Stimulated activated naive CD8-positive, alpha-beta T cell treated with anti-CD3 and anti-CD28 coated beads, Interleukin-15, amount 100 ng/mL, for 72 hours (primary cell): ENCODE data around the gene CRABP1.
A peak's percentile ranks its signal among the peaks of the same experiment; 100 is the strongest.

ENCODE experiments used
- ATAC-seq: fragments of 150-1000 bp; cut with Tn5 transposase; 2 replicates; pipeline ENCODE4 v1.10.0; 2021; ENCODE audit warnings: mild to moderate bottlenecking, moderate library complexity
- DNase-seq, 2 donors: peaks; one replicate each; pipeline ENCODE4 v3.0.0; 2021 to 2022
- H3K27ac Mint-ChIP-seq, 2 donors: one replicate each; pipeline ENCODE4 v1.8.0; 2022; ENCODE audit warnings: mild to moderate bottlenecking in 2 of 2, mixed read lengths in 2 of 2, moderate library complexity in 2 of 2
- H3K27me3 Mint-ChIP-seq: one replicate; pipeline ENCODE4 v1.8.0; 2022; ENCODE audit warnings: mixed read lengths
- H3K4me1 Mint-ChIP-seq: one replicate; pipeline ENCODE4 v1.8.0; 2022; ENCODE audit warnings: mild to moderate bottlenecking, mixed read lengths
- H3K4me3 Mint-ChIP-seq, 2 donors: one replicate each; pipeline ENCODE4 v1.8.0; 2022; ENCODE audit warnings: mild to moderate bottlenecking in 2 of 2, mixed read lengths in 2 of 2, moderate library complexity in 1 of 2
- H3K9me3 Mint-ChIP-seq, 2 donors: one replicate each; pipeline ENCODE4 v1.8.0; 2022; ENCODE audit warnings: mixed read lengths in 2 of 2

The CRABP1 gene

GRCh38 chr15:78396186-78396814 is 56.1 kb downstream of the CRABP1 start:
- no peaks in the 10 kb centered on the region for H3K9me3 Mint-ChIP-seq
- H3K27ac Mint-ChIP-seq, result peak overlapping the region in 1 of 2 donors; percentile 7
- no peak for DNase-seq
- H3K4me1 Mint-ChIP-seq, result no peaks in the 10 kb centered on the region
- H3K27me3 Mint-ChIP-seq, result no peaks in the 10 kb centered on the region
- ATAC-seq, result no peak
- no peak overlapping the region for H3K4me3 Mint-ChIP-seq

GRCh38 chr15:78396976-78397375 is 56.8 kb downstream of the CRABP1 start:
- Mint-ChIP-seq H3K4me3 (no peak overlapping the region), H3K9me3 (no peaks in the 10 kb centered on the region), H3K27ac (no peak overlapping the region), H3K4me1 (no peaks in the 10 kb centered on the region), H3K27me3 (no peaks in the 10 kb centered on the region)
- DNase-seq, result no peak
- no peak for ATAC-seq

DNA sequence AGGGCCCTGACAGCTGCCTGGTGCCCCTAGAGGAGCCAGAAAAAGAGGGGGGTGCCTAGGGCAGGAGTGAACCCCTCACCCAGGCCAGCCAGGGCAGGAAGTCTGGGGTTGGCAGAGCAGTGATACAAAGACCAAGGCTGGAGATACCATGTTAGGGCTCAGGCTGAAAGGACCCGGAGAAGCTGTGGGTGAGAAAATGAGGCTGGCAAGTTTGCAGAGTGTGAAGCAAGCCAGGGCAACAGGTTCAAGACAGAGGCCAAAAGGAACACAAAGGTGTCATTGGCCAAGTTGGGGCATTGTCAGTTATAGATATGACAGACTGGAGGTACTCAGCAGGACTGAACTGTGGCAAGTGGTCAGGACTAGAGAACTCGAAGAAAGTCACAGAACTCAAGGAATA is 57.2 kb downstream of the CRABP1 start:
- Mint-ChIP-seq H3K4me3 (no peak overlapping the region), H3K27ac (no peak overlapping the region), H3K27me3 (no peaks in the 10 kb centered on the region), H3K4me1 (no peaks in the 10 kb centered on the region), H3K9me3 (no peaks in the 10 kb centered on the region)
- ATAC-seq (no peak), DNase-seq (no peak)
